HEK293 (cell line): ENCODE results near the gene GAMT.

ENCODE experiments used
- CTCF ChIA-PET: fragments of 350-600 bp; formaldehyde crosslinking; extraction: SDS; loops from one replicate; lab custom pipeline; 2021; ENCODE audit warnings: antibody characterized with exemption; lab: Yijun Ruan, JAX
- POLR2A ChIA-PET: fragments of 300-600 bp; formaldehyde crosslinking; extraction: SDS; loops from one replicate; lab custom pipeline; 2020; ENCODE audit warnings: antibody characterized with exemption, inconsistent platforms; lab: Yijun Ruan, JAX
- H3K27ac ChIP-seq: fragments of 200-500 bp; sonication (Bioruptor generic); 2 replicates; pipeline ENCODE4 v1.5.1; 2014; ENCODE audit warnings: low read depth, low read length, control low read depth, inconsistent platforms; ENCODE audit errors: extremely low read depth
- H3K36me3 ChIP-seq, 2 experiments: fragments of 200-500 bp in 1 of 2; sonication (Bioruptor generic) in 1 of 2; 1 replicate in 1 of 2; 2 replicates in 1 of 2; pipeline ENCODE4 v1.5.1; 2014 to 2017; ENCODE audit warnings: inconsistent platforms in 2 of 2, low read length in 2 of 2; ENCODE audit not compliant: control insufficient read depth in 2 of 2, insufficient read depth in 1 of 2
- H3K4me1 ChIP-seq: fragments of 200-500 bp; sonication (Bioruptor generic); 2 replicates; pipeline ENCODE4 v1.5.1; 2014; ENCODE audit warnings: mild to moderate bottlenecking, low read length, inconsistent platforms; ENCODE audit not compliant: control insufficient read depth, insufficient read depth
- H3K4me3 ChIP-seq: 2 replicates; pipeline ENCODE4 v1.5.1; 2011; ENCODE audit warnings: low read depth, mild to moderate bottlenecking, control low read depth, low read length, moderate library complexity
- H3K9me3 ChIP-seq: fragments of 200-500 bp; sonication (Bioruptor generic); 2 replicates; pipeline ENCODE4 v1.5.1; 2014; ENCODE audit warnings: low read depth, low read length, inconsistent platforms; ENCODE audit not compliant: control insufficient read depth, insufficient read depth
- BCL11A ChIP-seq: fragments of 450-650 bp; formaldehyde crosslinking; IDR thresholded peaks from 2 replicates; pipeline ENCODE4 v1.5.1; 2016; ENCODE audit warnings: low read depth, missing biosample characterization, missing genetic modification characterization
- BCL11B ChIP-seq: fragments of 450-650 bp; formaldehyde crosslinking; IDR thresholded peaks from 2 replicates; pipeline ENCODE4 v1.5.1; 2016; ENCODE audit warnings: low read depth, missing biosample characterization, missing genetic modification characterization
- EGR2 ChIP-seq: fragments of 450-650 bp; formaldehyde crosslinking; IDR thresholded peaks from 2 replicates; pipeline ENCODE4 v1.5.1; 2016; ENCODE audit warnings: low read depth, missing biosample characterization, missing genetic modification characterization
- GLIS1 ChIP-seq: fragments of 450-650 bp; formaldehyde crosslinking; IDR thresholded peaks from 2 replicates; pipeline ENCODE4 v1.5.1; 2016; ENCODE audit warnings: missing biosample characterization, missing genetic modification characterization
- GLIS2 ChIP-seq: fragments of 450-650 bp; formaldehyde crosslinking; IDR thresholded peaks from 2 replicates; pipeline ENCODE4 v1.5.1; 2016; ENCODE audit warnings: missing biosample characterization, missing genetic modification characterization
- HIC1 ChIP-seq: fragments of 450-650 bp; formaldehyde crosslinking; IDR thresholded peaks from 2 replicates; pipeline ENCODE4 v1.5.1; 2016; ENCODE audit warnings: missing biosample characterization, missing genetic modification characterization
- KLF9 ChIP-seq: fragments of 450-650 bp; formaldehyde crosslinking; IDR thresholded peaks from 2 replicates; pipeline ENCODE4 v1.5.1; 2016; ENCODE audit warnings: missing biosample characterization, missing genetic modification characterization, low read depth
- PATZ1 ChIP-seq: fragments of 450-650 bp; formaldehyde crosslinking; IDR thresholded peaks from 2 replicates; pipeline ENCODE4 v1.5.1; 2016; ENCODE audit warnings: missing biosample characterization, missing genetic modification characterization
- RBAK ChIP-seq: fragments of 450-650 bp; formaldehyde crosslinking; IDR thresholded peaks from 2 replicates; pipeline ENCODE4 v1.5.1; 2016; ENCODE audit warnings: missing biosample characterization, missing genetic modification characterization
- SCRT1 ChIP-seq: fragments of 450-650 bp; formaldehyde crosslinking; IDR thresholded peaks from 2 replicates; pipeline ENCODE4 v1.5.1; 2016; ENCODE audit warnings: missing biosample characterization, missing genetic modification characterization, borderline replicate concordance
- ZBTB6 ChIP-seq: fragments of 450-650 bp; formaldehyde crosslinking; IDR thresholded peaks from 2 replicates; pipeline ENCODE4 v1.5.1; 2017; ENCODE audit warnings: missing biosample characterization, missing genetic modification characterization
- ZBTB7A ChIP-seq: fragments of 450-650 bp; formaldehyde crosslinking; IDR thresholded peaks from 2 replicates; pipeline ENCODE4 v1.5.1; 2016; ENCODE audit warnings: low read depth, missing biosample characterization, missing genetic modification characterization
- ZBTB8A ChIP-seq: fragments of 450-650 bp; formaldehyde crosslinking; IDR thresholded peaks from 2 replicates; pipeline ENCODE4 v1.5.1; 2016; ENCODE audit warnings: missing biosample characterization, missing genetic modification characterization
- ZFP69B ChIP-seq: fragments of 450-650 bp; formaldehyde crosslinking; IDR thresholded peaks from 2 replicates; pipeline ENCODE4 v1.5.1; 2016; ENCODE audit warnings: missing biosample characterization, missing genetic modification characterization
- ZIC2 ChIP-seq: fragments of 450-650 bp; formaldehyde crosslinking; IDR thresholded peaks from 2 replicates; pipeline ENCODE4 v1.5.1; 2016; ENCODE audit warnings: missing biosample characterization, missing genetic modification characterization
- ZNF146 ChIP-seq: fragments of 450-650 bp; formaldehyde crosslinking; IDR thresholded peaks from 2 replicates; pipeline ENCODE4 v1.5.1; 2016; ENCODE audit warnings: missing biosample characterization, missing genetic modification characterization
- ZNF16 ChIP-seq: fragments of 450-650 bp; formaldehyde crosslinking; IDR thresholded peaks from 2 replicates; pipeline ENCODE4 v1.5.1; 2016; ENCODE audit warnings: low read depth, missing biosample characterization, missing genetic modification characterization
- ZNF37A ChIP-seq: fragments of 450-650 bp; IDR thresholded peaks from 2 replicates; pipeline ENCODE4 v1.5.1; 2018; ENCODE audit warnings: missing biosample characterization, missing genetic modification characterization
- ZNF48 ChIP-seq: fragments of 450-650 bp; formaldehyde crosslinking; IDR thresholded peaks from 2 replicates; pipeline ENCODE4 v1.5.1; 2016; ENCODE audit warnings: missing biosample characterization, missing genetic modification characterization
- ZNF510 ChIP-seq: fragments of 450-650 bp; formaldehyde crosslinking; IDR thresholded peaks from 2 replicates; pipeline ENCODE4 v1.5.1; 2018; ENCODE audit warnings: mild to moderate bottlenecking, missing genetic modification characterization, missing biosample characterization; ENCODE audit not compliant: insufficient replicate concordance
- ZNF623 ChIP-seq: fragments of 450-650 bp; formaldehyde crosslinking; IDR thresholded peaks from 2 replicates; pipeline ENCODE4 v1.5.1; 2016; ENCODE audit warnings: missing biosample characterization, missing genetic modification characterization
- ZNF629 ChIP-seq: fragments of 450-650 bp; formaldehyde crosslinking; IDR thresholded peaks from 2 replicates; pipeline ENCODE4 v1.5.1; 2017; ENCODE audit warnings: missing biosample characterization, missing genetic modification characterization
- ZNF639 ChIP-seq: fragments of 450-650 bp; formaldehyde crosslinking; IDR thresholded peaks from 2 replicates; pipeline ENCODE4 v1.5.1; 2016; ENCODE audit warnings: missing biosample characterization, missing genetic modification characterization
- ZNF658 ChIP-seq: fragments of 450-650 bp; formaldehyde crosslinking; IDR thresholded peaks from 2 replicates; pipeline ENCODE4; 2016; ENCODE audit warnings: missing biosample characterization, missing genetic modification characterization

The GAMT gene

GRCh38 chr19:1441677-1442438 is 40.5 kb upstream of the GAMT start (continued):
- TF ChIP-seq HIC1 (tag by site-specific recombination) (peak; percentile 19; the same call in 1 of the 2 replicates), BCL11B (tag by site-specific recombination) (peak; percentile 19; the same call in 1 of the 2 replicates), ZNF16 (no peak), ZNF37A (tag by site-specific recombination) (no peak), ZNF658 (tag by site-specific recombination) (no peak), ZNF146 (no peak), ZNF623 (tag by site-specific recombination) (no peak)
- TF ChIP-seq, all 188 proteins: peak for 15

GRCh38 chr19:1441022-1441426 is 39.7 kb upstream of the GAMT start:
- Histone ChIP-seq H3K27ac (peak overlapping the region; percentile 100), H3K36me3 (peaks cover 15 to 39% of the 10 kb centered on the region in 2 experiments; a peak in 2 of 3 replicates), H3K9me3 (no peaks in the 10 kb centered on the region), H3K4me1 (peaks cover 16% of the 10 kb centered on the region), H3K4me3 (no peak overlapping the region)
- TF ChIP-seq ZNF639 (tag by site-specific recombination) (no peak), ZNF629 (tag by site-specific recombination) (no peak), ZNF48 (no peak), ZBTB7A (tag by site-specific recombination) (peak; percentile 53; the same call in 1 of the 2 replicates), ZBTB8A (0 out of 2 replicates have a peak, but pooled peaks have one; percentile 14), GLIS2 (peak; percentile 70), EGR2 (0 out of 2 replicates have a peak, but pooled peaks have one; percentile 22), KLF9 (tag by site-specific recombination) (no peak), ZNF510 (tag by site-specific recombination) (no peak), BCL11A (peak; percentile 15; the same call in 1 of the 2 replicates), HIC1 (tag by site-specific recombination) (0 out of 2 replicates have a peak, but pooled peaks have one; percentile 14), ZFP69B (peak; percentile 26; the same call in 1 of the 2 replicates), ZIC2 (peak; percentile 82), SCRT1 (no peak), GLIS1 (tag by site-specific recombination) (no peak), RBAK (tag by site-specific recombination) (no peak), ZBTB6 (tag by site-specific recombination) (peak; percentile 61), PATZ1 (peak; percentile 10; the same call in 1 of the 2 replicates)
- CTCF ChIA-PET: no interaction called here
- POLR2A ChIA-PET: interaction anchor here (1.0 to 1.8 kb wide), 2 partner anchors 12 to 20 kb away, joined by 7 to 10 read pairs; no protein-coding TSS in a partner anchor
